HCT116 (cell line): ENCODE measurements around the gene SORL1. TPM values are rescaled to one million over a fixed set of nuclear protein-coding genes. Genes with fewer than 3 reads are reported as not detected.

Experiments
- ATAC-seq: fragments of 200-7000 bp; cut with Tn5 transposase; 2 replicates; pipeline ENCODE4 v1.9.1; 2020; ENCODE audit warnings: mild to moderate bottlenecking, moderate library complexity
- BruUV-seq: library from RNA; stranded (reverse); fragments of 400-500 nt; replicated peaks from 2 replicates; lab custom pipeline; 2021; lab: Mats Ljungman, UMichigan
- CTCF ChIA-PET: fragments of 300-600 bp; sonication (Branson Sonifier 250); formaldehyde crosslinking; loops from one replicate; lab custom pipeline; 2021; ENCODE audit warnings: antibody characterized with exemption; lab: Charles Lee
- POLR2A ChIA-PET: fragments of 300-600, 350-600 bp; sonication (Branson Sonifier 250); formaldehyde crosslinking; loops from one replicate; lab custom pipeline; 2021; ENCODE audit warnings: antibody characterized with exemption; lab: Charles Lee
- RAD21 ChIA-PET, 2 experiments: fragments of 300-600 bp; sonication (Branson Sonifier 250); formaldehyde crosslinking; loops; one replicate each; lab custom pipeline; 2023; ENCODE audit warnings: low total read pairs in 2 of 2; ENCODE audit not compliant: uncharacterized antibody in 2 of 2, unreplicated experiment in 2 of 2, low non-redundant PET in 1 of 2; lab: Charles Lee
- DNase-seq: peaks from one replicate; pipeline ENCODE4 v3.0.0-alpha.2; 2010; ENCODE audit warnings: low read depth, low spot score
- H2AFZ ChIP-seq: fragments of 200-600 bp; shearing (Covaris generic), sonication (generic); 2 replicates; pipeline ENCODE4 v1.6.1; 2017; ENCODE audit warnings: low read depth, mixed run types, mixed read lengths, antibody characterized with exemption, low read length; ENCODE audit not compliant: poor library complexity, severe bottlenecking
- H3K27ac ChIP-seq: 2 replicates; pipeline ENCODE4 v1.5.1; 2012; ENCODE audit warnings: low read depth, low read length
- H3K27me3 ChIP-seq: fragments of 200-600 bp; sonication (generic); 2 replicates; pipeline ENCODE4 v1.6.1; 2016; ENCODE audit warnings: mixed run types, low read length, mixed read lengths; ENCODE audit not compliant: insufficient read depth
- H3K36me3 ChIP-seq, 2 experiments: fragments of 200-500 bp in 1 of 2; fragments of 200-600 bp in 1 of 2; sonication (Bioruptor generic) in 1 of 2; sonication (generic) in 1 of 2; 2 replicates each; pipeline versions ENCODE4 v1.5.1 to v1.6.1; 2014 to 2016; ENCODE audit warnings: low read length in 2 of 2, inconsistent platforms in 1 of 2, mixed read lengths in 1 of 2, mixed run types in 1 of 2; ENCODE audit not compliant: insufficient read depth in 2 of 2, control insufficient read depth in 1 of 2
- H3K4me1 ChIP-seq, 2 experiments: fragments of 200-600 bp in 1 of 2; sonication (generic) in 1 of 2; 2 replicates each; pipeline versions ENCODE4 v1.5.1 to v1.6.1; 2012 to 2017; ENCODE audit warnings: low read length in 2 of 2, inconsistent platforms in 1 of 2, mild to moderate bottlenecking in 1 of 2, mixed read lengths in 1 of 2, mixed run types in 1 of 2, moderate library complexity in 1 of 2; ENCODE audit not compliant: insufficient read depth in 2 of 2, control insufficient read depth in 1 of 2
- H3K4me2 ChIP-seq: fragments of 200-600 bp; sonication (generic); 2 replicates; pipeline ENCODE4 v1.6.1; 2017; ENCODE audit warnings: mixed run types, low read length, mixed read lengths
- H3K4me3 ChIP-seq, 2 experiments: fragments of 200-600 bp in 1 of 2; sonication (generic) in 1 of 2; replicated peaks in 1 of 2; 2 replicates each; pipeline ENCODE4 v1.5.1; 2011 to 2016; ENCODE audit warnings: low read length in 2 of 2, control low read depth in 1 of 2, low read depth in 1 of 2, mild to moderate bottlenecking in 1 of 2, mixed read lengths in 1 of 2, mixed run types in 1 of 2
- H3K79me2 ChIP-seq: fragments of 200-600 bp; sonication (generic); 2 replicates; pipeline ENCODE4 v1.6.1; 2017; ENCODE audit warnings: mild to moderate bottlenecking, mixed run types, low read length, moderate library complexity, mixed read lengths; ENCODE audit not compliant: insufficient read depth
- H3K9ac ChIP-seq: fragments of 200-600 bp; sonication (generic); 2 replicates; pipeline ENCODE4 v1.6.1; 2016; ENCODE audit warnings: low read length, mixed read lengths
- H3K9me2 ChIP-seq: fragments of 200-600 bp; sonication (generic), shearing (Covaris generic); 2 replicates; pipeline ENCODE4 v1.6.1; 2017; ENCODE audit warnings: mixed run types, mild to moderate bottlenecking, moderate library complexity; ENCODE audit not compliant: insufficient read depth
- H3K9me3 ChIP-seq, 2 experiments: fragments of 200-500 bp in 1 of 2; fragments of 200-600 bp in 1 of 2; sonication (Bioruptor generic) in 1 of 2; sonication (generic) in 1 of 2; 2 replicates each; pipeline ENCODE4 v1.6.1; 2014 to 2017; ENCODE audit warnings: low read length in 2 of 2, mixed read lengths in 2 of 2, inconsistent platforms in 1 of 2, low read depth in 1 of 2, mild to moderate bottlenecking in 1 of 2, mixed run types in 1 of 2, moderate library complexity in 1 of 2; ENCODE audit not compliant: control insufficient read depth in 1 of 2, insufficient read depth in 1 of 2
- H4K20me1 ChIP-seq: fragments of 200-600 bp; sonication (generic), shearing (Covaris generic); 2 replicates; pipeline ENCODE4 v1.6.1; 2017; ENCODE audit warnings: mixed run types, mild to moderate bottlenecking, moderate library complexity; ENCODE audit not compliant: insufficient read depth
- ATF3 ChIP-seq: IDR thresholded peaks from 2 replicates; pipeline ENCODE4 v1.6.1; 2012
- CBX3 ChIP-seq: IDR thresholded peaks from 2 replicates; pipeline ENCODE4 v1.6.1; 2012; ENCODE audit warnings: low read depth
- CTCF ChIP-seq, 3 experiments: fragments of 200-600 bp in 1 of 3; sonication (generic) in 1 of 3; IDR thresholded peaks in 2 of 3; conservative IDR thresholded peaks in 1 of 3; 2 replicates each; pipeline ENCODE4 v1.5.1; 2012 to 2017; ENCODE audit warnings: low read depth in 2 of 3, low read length in 2 of 3, antibody characterized with exemption in 1 of 3, borderline replicate concordance in 1 of 3, control low read depth in 1 of 3, mild to moderate bottlenecking in 1 of 3, mixed read lengths in 1 of 3, mixed run types in 1 of 3, moderate library complexity in 1 of 3; ENCODE audit not compliant: insufficient read depth in 1 of 3
- EGR1 ChIP-seq: IDR thresholded peaks from 2 replicates; pipeline ENCODE4 v1.6.1; 2012; ENCODE audit warnings: low read depth
- ELF1 ChIP-seq: IDR thresholded peaks from 2 replicates; pipeline ENCODE4 v1.6.1; 2012; ENCODE audit warnings: low read depth, borderline replicate concordance
- EZH2phosphoT487 ChIP-seq: fragments of 200-600 bp; IDR thresholded peaks from 2 replicates; pipeline ENCODE4 v1.6.1; 2018; ENCODE audit warnings: antibody characterized with exemption, borderline replicate concordance
- FOSL1 ChIP-seq: IDR thresholded peaks from 2 replicates; pipeline ENCODE4 v1.6.1; 2012; ENCODE audit warnings: low read depth
- JUND ChIP-seq: IDR thresholded peaks from 2 replicates; pipeline ENCODE4 v1.6.1; 2012
- POLR2A ChIP-seq: IDR thresholded peaks from 2 replicates; pipeline ENCODE4 v1.7.0; 2011; ENCODE audit warnings: borderline replicate concordance; ENCODE audit not compliant: insufficient read depth, insufficient read length; ENCODE audit errors: extremely low read depth
- POLR2AphosphoS5 ChIP-seq: IDR thresholded peaks from 2 replicates; pipeline ENCODE4 v1.6.1; 2011; ENCODE audit warnings: mild to moderate bottlenecking, low read depth, low read length, moderate library complexity
- RAD21 ChIP-seq: IDR thresholded peaks from 2 replicates; pipeline ENCODE4 v1.6.1; 2012; ENCODE audit warnings: low read depth, mild to moderate bottlenecking
- REST ChIP-seq: IDR thresholded peaks from 2 replicates; pipeline ENCODE4 v1.6.1; 2012; ENCODE audit warnings: low read depth
- SIN3A ChIP-seq: IDR thresholded peaks from 2 replicates; pipeline ENCODE4 v1.6.1; 2012; ENCODE audit warnings: low read depth
- SP1 ChIP-seq: IDR thresholded peaks from 2 replicates; pipeline ENCODE4 v1.6.1; 2012; ENCODE audit warnings: low read depth
- ZFX ChIP-seq: fragments of 450-650 bp; IDR thresholded peaks from 2 replicates; pipeline ENCODE4 v1.6.1; 2017
- ZNF274 ChIP-seq: fragments of 200-500 bp; sonication (Bioruptor generic); IDR thresholded peaks from 2 replicates; pipeline ENCODE4 v1.6.1; 2014; ENCODE audit warnings: mild to moderate bottlenecking, low read depth, low read length, inconsistent platforms
- intact Hi-C: fragments of 100-400 bp; cut with micrococcal nuclease; formaldehyde crosslinking; loops from 2 replicates; pipeline ENCODE4 v1.10.0; 2022
- total RNA-seq: library from RNA; stranded (reverse); gene quantifications from one replicate; pipeline ENCODE4 v1.2.1, GENCODE V29; 2021; ENCODE audit not compliant: unreplicated experiment

The SORL1 gene
- total RNA-seq, 1 experiment from 2014 or later, result 17.4 TPM

- peaks cover 13 to 22% of the 10 kb centered on the region in 2 experiments for H3K4me1 ChIP-seq
- no peak overlapping the region for H3K4me3 ChIP-seq
- no peaks in the 10 kb centered on the region for H3K27me3 ChIP-seq
- DNase-seq (no peak), ATAC-seq (no peak)
- no peak overlapping the region for H3K4me2 ChIP-seq
- no peak overlapping the region for H3K27ac ChIP-seq
- no peaks in the 10 kb centered on the region for H4K20me1 ChIP-seq
- no peak overlapping the region for H2AFZ ChIP-seq
- no peaks in the 10 kb centered on the region for H3K9me2 ChIP-seq
- ChIA-PET CTCF (no interaction called here), RAD21 (no interaction called here), POLR2A (interaction anchor here (1.2 kb wide), 1 partner anchor 10 kb away, joined by 8 read pairs; no protein-coding TSS in a partner anchor)
- no peaks in the 10 kb centered on the region; the same call in 1 of the 2 replicates for H3K79me2 ChIP-seq
- intact Hi-C loops, result no loop called here
- no peaks in the 10 kb centered on the region for H3K9me3 ChIP-seq
- TF ChIP-seq EGR1, result no peak
- no peak for TF ChIP-seq SIN3A
- no peak for TF ChIP-seq ELF1
- no peak overlapping the region for H3K9ac ChIP-seq
- BruUV-seq, result no TSS peak
- no peaks in the 10 kb centered on the region for H3K36me3 ChIP-seq
Measured at GRCh38 chr11:121456816-121457431, 4.8 kb downstream of the SORL1 start.

GRCh38 chr11:121458551-121458950 is 6.4 kb downstream of the SORL1 start:
- POLR2A ChIA-PET, result no interaction called here
- intact Hi-C loops, result no loop called here
- Histone ChIP-seq H3K9me2 (no peaks in the 10 kb centered on the region), H3K4me3 (no peak overlapping the region), H3K36me3 (no peaks in the 10 kb centered on the region), H3K4me2 (no peak overlapping the region), H3K79me2 (no peaks in the 10 kb centered on the region; the same call in 1 of the 2 replicates), H3K27me3 (no peaks in the 10 kb centered on the region), H4K20me1 (no peaks in the 10 kb centered on the region), H2AFZ (no peak overlapping the region), H3K9me3 (no peaks in the 10 kb centered on the region), H3K9ac (no peak overlapping the region), H3K27ac (no peak overlapping the region), H3K4me1 (peaks cover 20 to 25% of the 10 kb centered on the region in 2 experiments)
- RAD21 ChIA-PET, result no interaction called here
- CTCF ChIA-PET, result no interaction called here
- ATAC-seq, result no peak
- no peak for DNase-seq
- no TSS peak for BruUV-seq
- TF ChIP-seq ZNF274 (no peak), CBX3 (no peak), POLR2AphosphoS5 (no peak), RAD21 (no peak), ELF1 (no peak), SP1 (no peak), ATF3 (no peak), POLR2A (no peak), FOSL1 (no peak), REST (no peak), JUND (no peak), EZH2phosphoT487 (no peak), ZFX (no peak), CTCF (IDR thresholded peaks at IDR 0.05 in 2 of 3, conservative IDR thresholded peaks at IDR 0.05 in 1 of 3; ENCODE audit: borderline replicate concordance in 1 of 3, insufficient read depth in 1 of 3, low read depth in 2 of 3, low read length in 2 of 3) (no peak)
